Tibial nerve (tissue), 4 donors: ENCODE results near the gene CRYGA.

ENCODE experiments used
- CTCF ChIP-seq, 5 experiments: fragments of 200-600 bp in 3 of 5; fragments of 450-650 bp in 2 of 5; sonication (generic) in 3 of 5; IDR thresholded peaks; one replicate each; pipeline ENCODE4 v1.5.1; 2016 to 2019; ENCODE audit warnings: antibody characterized with exemption in 5 of 5, mild to moderate bottlenecking in 3 of 5, moderate library complexity in 2 of 5
- EP300 ChIP-seq, 2 donors: sonication (generic); formaldehyde crosslinking; IDR thresholded peaks; one replicate each; pipeline ENCODE4 v1.6.1; 2017; ENCODE audit warnings: antibody characterized with exemption in 2 of 2, mild to moderate bottlenecking in 1 of 2
- POLR2A ChIP-seq, 2 donors: fragments of 450-650 bp; IDR thresholded peaks; one replicate each; pipeline ENCODE4 v1.6.1; 2017; ENCODE audit warnings: antibody characterized with exemption in 2 of 2, mild to moderate bottlenecking in 2 of 2, moderate library complexity in 2 of 2

DNA sequence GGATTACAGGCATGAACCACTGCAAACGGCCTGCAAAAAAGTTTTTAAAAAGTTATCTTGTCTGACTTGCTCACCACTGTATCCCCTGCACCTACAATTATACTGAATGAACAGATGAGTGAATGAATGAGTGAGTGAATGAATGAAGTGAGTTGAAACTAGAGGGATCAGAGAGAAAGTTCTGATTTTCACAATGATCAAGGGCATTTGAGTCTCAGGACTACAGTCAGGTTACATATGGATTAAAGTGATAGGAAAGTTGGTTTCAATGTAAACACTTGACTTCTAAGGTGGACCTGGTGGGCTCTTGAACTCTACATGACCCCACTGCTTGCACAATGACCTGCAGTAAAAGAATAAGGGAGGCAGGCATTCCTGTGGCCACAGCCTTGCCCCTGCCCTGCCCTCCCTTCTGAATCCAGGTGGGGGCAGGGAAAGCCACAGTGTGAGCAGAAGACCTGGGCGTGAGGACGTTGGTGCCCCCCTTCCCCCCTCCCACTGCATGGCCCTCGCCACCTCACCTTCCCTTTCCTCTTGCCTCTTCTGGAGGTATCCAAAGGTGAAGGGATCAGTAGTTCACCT lies 15.7 kb upstream of the CRYGA start:
- TF ChIP-seq CTCF (IDR thresholded peaks at IDR 0.05) = no peak
- no peak for TF ChIP-seq POLR2A (IDR thresholded peaks at IDR 0.05)
- no peak for TF ChIP-seq EP300 (IDR thresholded peaks at IDR 0.05)
